ENCODE results near the gene ZIM2.

Gene ZIM2

GRCh38 chr19:56811480-56811879 lies 29.0 kb downstream of the ZIM2 start:
- TF ChIP-seq, protein P1, sequence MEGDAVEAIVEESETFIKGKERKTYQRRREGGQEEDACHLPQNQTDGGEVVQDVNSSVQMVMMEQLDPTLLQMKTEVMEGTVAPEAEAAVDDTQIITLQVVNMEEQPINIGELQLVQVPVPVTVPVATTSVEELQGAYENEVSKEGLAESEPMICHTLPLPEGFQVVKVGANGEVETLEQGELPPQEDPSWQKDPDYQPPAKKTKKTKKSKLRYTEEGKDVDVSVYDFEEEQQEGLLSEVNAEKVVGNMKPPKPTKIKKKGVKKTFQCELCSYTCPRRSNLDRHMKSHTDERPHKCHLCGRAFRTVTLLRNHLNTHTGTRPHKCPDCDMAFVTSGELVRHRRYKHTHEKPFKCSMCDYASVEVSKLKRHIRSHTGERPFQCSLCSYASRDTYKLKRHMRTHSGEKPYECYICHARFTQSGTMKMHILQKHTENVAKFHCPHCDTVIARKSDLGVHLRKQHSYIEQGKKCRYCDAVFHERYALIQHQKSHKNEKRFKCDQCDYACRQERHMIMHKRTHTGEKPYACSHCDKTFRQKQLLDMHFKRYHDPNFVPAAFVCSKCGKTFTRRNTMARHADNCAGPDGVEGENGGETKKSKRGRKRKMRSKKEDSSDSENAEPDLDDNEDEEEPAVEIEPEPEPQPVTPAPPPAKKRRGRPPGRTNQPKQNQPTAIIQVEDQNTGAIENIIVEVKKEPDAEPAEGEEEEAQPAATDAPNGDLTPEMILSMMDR (IDR thresholded peaks at IDR 0.05; ENCODE audit: low read depth, low read length), result no peak
- Histone ChIP-seq H3K27ac (no peak overlapping the region), H3K36me3 (peaks cover 7% of the 10 kb centered on the region), H3K9me3 (ENCODE audit: severe bottlenecking) (peaks cover 2% of the 10 kb centered on the region), H3K4me3 (ENCODE audit: low read depth, low read length) (no peak overlapping the region), H3K27me3 (ENCODE audit: insufficient read depth, low read depth, severe bottlenecking) (no peaks in the 10 kb centered on the region)
- no peak for DNase-seq

GRCh38 chr19:56810260-56810659 lies 30.3 kb downstream of the ZIM2 start:
- peaks cover 3% of the 10 kb centered on the region for H3K36me3 ChIP-seq
- TF ChIP-seq, protein P1 (IDR thresholded peaks at IDR 0.05; ENCODE audit: low read depth, low read length), result no peak
- no peak overlapping the region for H3K27ac ChIP-seq
- H3K9me3 ChIP-seq (ENCODE audit: severe bottlenecking), result peaks cover 2% of the 10 kb centered on the region
- no peak for DNase-seq
- H3K4me3 ChIP-seq (ENCODE audit: low read depth, low read length), result no peak overlapping the region
- H3K27me3 ChIP-seq (ENCODE audit: insufficient read depth, low read depth, severe bottlenecking), result no peaks in the 10 kb centered on the region

DNA sequence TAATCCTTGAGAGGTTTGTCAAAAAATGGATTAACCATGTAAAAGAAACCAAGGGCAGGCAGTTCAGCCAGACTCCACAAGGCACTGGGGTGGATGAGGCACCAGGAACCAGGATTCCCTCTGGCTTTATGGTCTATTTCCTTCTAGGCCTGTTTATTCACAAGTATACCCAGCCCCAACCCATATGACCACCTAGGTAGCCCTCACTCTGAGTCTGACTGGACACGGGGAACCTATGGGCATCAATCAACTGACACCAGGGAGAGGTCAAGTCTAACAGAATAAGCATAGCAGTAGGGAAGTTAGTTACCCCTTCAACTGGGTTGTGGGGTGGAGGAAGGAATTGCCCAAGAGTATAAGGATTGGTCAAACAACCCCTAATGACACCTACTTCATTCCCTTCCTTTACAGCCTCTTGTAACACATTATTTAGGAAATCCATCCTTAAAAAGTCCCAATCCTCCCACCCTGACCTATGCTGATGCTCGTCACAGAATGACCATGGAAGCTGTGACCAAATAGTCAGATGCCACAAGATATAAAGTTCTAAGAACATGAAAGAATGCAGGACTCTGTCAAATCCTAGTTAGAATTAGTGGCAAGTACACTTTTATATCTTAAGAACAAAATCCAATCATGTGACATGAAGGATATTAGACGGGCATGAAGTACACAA lies 31.7 kb downstream of the ZIM2 start:
- Histone ChIP-seq H3K27me3 (ENCODE audit: insufficient read depth, low read depth, severe bottlenecking) (no peaks in the 10 kb centered on the region), H3K4me3 (ENCODE audit: low read depth, low read length) (no peak overlapping the region), H3K36me3 (peaks cover 3% of the 10 kb centered on the region), H3K27ac (no peak overlapping the region), H3K9me3 (ENCODE audit: severe bottlenecking) (peaks cover 2% of the 10 kb centered on the region)
- TF ChIP-seq, protein P1 (IDR thresholded peaks at IDR 0.05; ENCODE audit: low read depth, low read length), result no peak
- DNase-seq, result no peak

DNA sequence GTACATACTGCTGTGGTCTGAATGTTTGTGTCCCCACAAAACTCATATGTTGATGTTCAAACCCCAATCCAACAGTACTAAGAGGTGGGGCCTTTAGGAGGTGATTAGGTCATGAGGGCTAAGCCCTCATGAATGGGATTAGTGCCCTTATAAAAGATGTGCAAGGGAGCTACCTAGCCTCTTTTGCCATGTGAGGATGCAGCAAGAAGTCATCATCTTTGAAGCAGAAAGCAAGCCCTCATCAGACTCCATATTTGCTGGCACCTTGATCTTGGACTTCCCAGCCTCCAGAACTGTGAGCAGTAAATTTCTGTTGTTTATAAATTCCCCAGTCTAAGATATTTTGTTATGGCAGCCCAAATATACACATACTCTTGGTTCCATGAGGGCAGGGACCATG lies 33.9 kb downstream of the ZIM2 start:
- Histone ChIP-seq H3K27ac (no peak overlapping the region), H3K27me3 (ENCODE audit: insufficient read depth, low read depth, severe bottlenecking) (no peaks in the 10 kb centered on the region), H3K4me3 (ENCODE audit: low read depth, low read length) (no peak overlapping the region), H3K9me3 (ENCODE audit: severe bottlenecking) (peaks cover 9% of the 10 kb centered on the region), H3K36me3 (no peaks in the 10 kb centered on the region)
- TF ChIP-seq, protein P1 (IDR thresholded peaks at IDR 0.05; ENCODE audit: low read depth, low read length), result no peak
- DNase-seq, result no peak

- Histone ChIP-seq H3K27ac (no peak overlapping the region), H3K36me3 (peaks cover 12% of the 10 kb centered on the region), H3K4me3 (ENCODE audit: low read depth, low read length) (no peak overlapping the region), H3K9me3 (ENCODE audit: severe bottlenecking) (peaks cover 7% of the 10 kb centered on the region), H3K27me3 (ENCODE audit: insufficient read depth, low read depth, severe bottlenecking) (no peaks in the 10 kb centered on the region)
- no peak for DNase-seq
- TF ChIP-seq, protein P1 (IDR thresholded peaks at IDR 0.05; ENCODE audit: low read depth, low read length), result no peak
These were observed 62.2 kb downstream of the ZIM2 start for GRCh38 chr19:56778351-56778750.

GRCh38 chr19:56769650-56770049 lies 70.9 kb downstream of the ZIM2 start:
- Histone ChIP-seq H3K4me3 (ENCODE audit: low read depth, low read length) (no peak overlapping the region), H3K36me3 (peaks cover 2% of the 10 kb centered on the region), H3K27ac (no peak overlapping the region), H3K27me3 (ENCODE audit: insufficient read depth, low read depth, severe bottlenecking) (no peaks in the 10 kb centered on the region), H3K9me3 (ENCODE audit: severe bottlenecking) (peaks cover 5% of the 10 kb centered on the region)
- no peak for DNase-seq
- TF ChIP-seq, protein P1 (IDR thresholded peaks at IDR 0.05; ENCODE audit: low read depth, low read length), result no peak
